ENCODE measurements around the gene IL4R. TPM values are rescaled to one million over a fixed set of nuclear protein-coding genes. Genes with fewer than 3 reads are reported as not detected.
"Not testable (repeated sequence)": the region's sequence is repeated elsewhere in the genome, so short reads cannot be mapped to it uniquely, and the experiment has no call there.

Gene IL4R
- total RNA-seq, 1 donor from 2014 or later: 45.7 TPM

DNA sequence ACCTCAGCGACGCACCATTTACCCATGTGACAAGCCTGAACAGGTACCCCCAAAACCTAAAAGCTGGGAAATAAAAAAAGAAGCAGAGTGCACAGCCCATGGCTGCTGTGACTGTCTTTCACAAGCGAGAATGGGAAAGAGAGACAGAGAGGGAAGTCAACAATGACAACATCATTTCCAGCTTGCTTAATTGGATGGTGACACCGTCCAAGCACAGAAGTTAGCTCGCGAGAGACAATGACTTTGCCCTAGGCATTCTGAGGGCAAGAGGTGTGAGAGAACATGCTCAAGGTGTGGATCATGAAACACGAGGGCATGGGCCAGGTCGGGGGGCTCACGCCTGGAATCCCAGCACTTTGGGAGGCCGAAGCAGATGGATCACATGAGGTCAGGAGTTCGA lies 25.9 kb upstream of the IL4R start:
- Mint-ChIP-seq H3K27ac (ENCODE audit: unreplicated experiment) (no peak overlapping the region), H3K36me3 (ENCODE audit: low read depth, unreplicated experiment) (no peaks in the 10 kb centered on the region), H3K4me3 (ENCODE audit: unreplicated experiment) (no peak overlapping the region), H3K9me3 (ENCODE audit: unreplicated experiment) (no peaks in the 10 kb centered on the region), H3K27me3 (ENCODE audit: unreplicated experiment) (peaks cover 7% of the 10 kb centered on the region), H3K4me1 (ENCODE audit: unreplicated experiment) (peaks cover 16% of the 10 kb centered on the region)
- no peak for DNase-seq (ENCODE audit: low spot score)
- TF ChIP-seq, protein P1, sequence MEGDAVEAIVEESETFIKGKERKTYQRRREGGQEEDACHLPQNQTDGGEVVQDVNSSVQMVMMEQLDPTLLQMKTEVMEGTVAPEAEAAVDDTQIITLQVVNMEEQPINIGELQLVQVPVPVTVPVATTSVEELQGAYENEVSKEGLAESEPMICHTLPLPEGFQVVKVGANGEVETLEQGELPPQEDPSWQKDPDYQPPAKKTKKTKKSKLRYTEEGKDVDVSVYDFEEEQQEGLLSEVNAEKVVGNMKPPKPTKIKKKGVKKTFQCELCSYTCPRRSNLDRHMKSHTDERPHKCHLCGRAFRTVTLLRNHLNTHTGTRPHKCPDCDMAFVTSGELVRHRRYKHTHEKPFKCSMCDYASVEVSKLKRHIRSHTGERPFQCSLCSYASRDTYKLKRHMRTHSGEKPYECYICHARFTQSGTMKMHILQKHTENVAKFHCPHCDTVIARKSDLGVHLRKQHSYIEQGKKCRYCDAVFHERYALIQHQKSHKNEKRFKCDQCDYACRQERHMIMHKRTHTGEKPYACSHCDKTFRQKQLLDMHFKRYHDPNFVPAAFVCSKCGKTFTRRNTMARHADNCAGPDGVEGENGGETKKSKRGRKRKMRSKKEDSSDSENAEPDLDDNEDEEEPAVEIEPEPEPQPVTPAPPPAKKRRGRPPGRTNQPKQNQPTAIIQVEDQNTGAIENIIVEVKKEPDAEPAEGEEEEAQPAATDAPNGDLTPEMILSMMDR (IDR thresholded peaks at IDR 0.05; ENCODE audit: unreplicated experiment): no peak

DNA sequence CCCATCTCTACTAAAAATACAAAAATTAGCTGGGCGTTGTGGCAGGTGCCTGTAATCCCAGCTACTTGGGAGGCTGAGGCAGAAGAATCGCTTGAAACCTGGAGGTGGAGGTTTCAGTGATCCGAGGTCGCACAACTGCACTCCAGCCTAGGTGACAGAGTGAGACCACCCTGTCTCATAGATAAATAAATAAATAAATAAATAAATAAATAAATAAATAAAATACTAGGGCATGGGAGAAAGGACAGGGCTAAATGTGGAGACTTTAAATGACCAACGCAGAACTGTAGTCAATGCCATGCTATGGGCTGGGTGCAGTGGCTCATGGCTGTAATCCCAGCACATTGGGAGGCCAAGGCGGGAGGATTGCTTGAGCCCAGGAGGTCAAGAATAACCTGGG lies 25.5 kb upstream of the IL4R start:
- peaks cover 16% of the 10 kb centered on the region for H3K4me1 Mint-ChIP-seq (ENCODE audit: unreplicated experiment)
- DNase-seq (ENCODE audit: low spot score); H3K4me3 Mint-ChIP-seq (ENCODE audit: unreplicated experiment); H3K27ac Mint-ChIP-seq (ENCODE audit: unreplicated experiment); H3K36me3 Mint-ChIP-seq (ENCODE audit: low read depth, unreplicated experiment); H3K27me3 Mint-ChIP-seq (ENCODE audit: unreplicated experiment); H3K9me3 Mint-ChIP-seq (ENCODE audit: unreplicated experiment): not testable (repeated sequence)

DNA sequence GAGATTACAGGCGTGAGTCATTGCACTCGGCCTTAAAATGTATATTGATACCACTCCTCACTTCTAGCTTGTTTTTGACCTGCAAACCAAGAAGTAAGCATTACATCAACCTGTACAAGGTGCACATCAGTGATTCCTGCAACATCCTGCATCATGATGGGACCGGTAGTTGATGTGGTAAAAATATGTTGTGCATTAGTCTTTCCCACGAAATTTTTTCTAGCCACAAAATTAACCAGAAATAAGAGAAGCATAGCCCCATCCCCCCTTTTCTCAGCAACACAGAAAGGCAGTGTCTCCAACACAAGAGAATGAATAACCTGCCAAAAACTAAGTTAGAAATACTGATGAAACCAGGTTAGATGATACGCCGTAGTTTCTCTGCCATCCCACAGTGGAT lies 24.1 kb upstream of the IL4R start:
- Mint-ChIP-seq H3K27me3 (ENCODE audit: unreplicated experiment) (peaks cover 7% of the 10 kb centered on the region), H3K36me3 (ENCODE audit: low read depth, unreplicated experiment) (no peaks in the 10 kb centered on the region), H3K27ac (ENCODE audit: unreplicated experiment) (no peak overlapping the region), H3K9me3 (ENCODE audit: unreplicated experiment) (no peaks in the 10 kb centered on the region), H3K4me1 (ENCODE audit: unreplicated experiment) (peaks cover 16% of the 10 kb centered on the region), H3K4me3 (ENCODE audit: unreplicated experiment) (no peak overlapping the region)
- DNase-seq (ENCODE audit: low spot score): no peak
- TF ChIP-seq, protein P1 (IDR thresholded peaks at IDR 0.05; ENCODE audit: unreplicated experiment): no peak

DNA sequence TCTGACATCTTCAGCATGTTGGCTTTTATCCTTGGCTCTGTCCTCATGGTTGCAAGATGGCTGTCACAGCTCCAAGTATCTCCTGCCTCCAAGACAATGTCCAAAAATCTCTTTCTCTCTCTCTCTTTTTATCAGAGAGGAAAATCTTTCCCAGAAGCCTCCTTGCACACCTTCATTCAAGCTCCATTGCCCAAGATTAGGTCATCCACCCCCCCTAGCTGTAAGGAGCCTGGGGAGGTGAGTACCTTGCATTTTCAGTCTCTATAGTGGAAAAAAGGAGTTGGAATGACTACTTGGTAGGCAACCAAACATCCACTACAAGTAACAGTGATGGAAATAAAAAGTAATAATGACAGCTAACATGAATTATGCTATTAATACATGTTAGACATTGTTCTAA lies 23.2 kb upstream of the IL4R start:
- Mint-ChIP-seq H3K4me1 (ENCODE audit: unreplicated experiment) (peaks cover 16% of the 10 kb centered on the region), H3K36me3 (ENCODE audit: low read depth, unreplicated experiment) (no peaks in the 10 kb centered on the region), H3K27me3 (ENCODE audit: unreplicated experiment) (peaks cover 7% of the 10 kb centered on the region), H3K9me3 (ENCODE audit: unreplicated experiment) (no peaks in the 10 kb centered on the region), H3K4me3 (ENCODE audit: unreplicated experiment) (no peak overlapping the region), H3K27ac (ENCODE audit: unreplicated experiment) (no peak overlapping the region)
- TF ChIP-seq, protein P1 (IDR thresholded peaks at IDR 0.05; ENCODE audit: unreplicated experiment): no peak
- no peak for DNase-seq (ENCODE audit: low spot score)

DNA sequence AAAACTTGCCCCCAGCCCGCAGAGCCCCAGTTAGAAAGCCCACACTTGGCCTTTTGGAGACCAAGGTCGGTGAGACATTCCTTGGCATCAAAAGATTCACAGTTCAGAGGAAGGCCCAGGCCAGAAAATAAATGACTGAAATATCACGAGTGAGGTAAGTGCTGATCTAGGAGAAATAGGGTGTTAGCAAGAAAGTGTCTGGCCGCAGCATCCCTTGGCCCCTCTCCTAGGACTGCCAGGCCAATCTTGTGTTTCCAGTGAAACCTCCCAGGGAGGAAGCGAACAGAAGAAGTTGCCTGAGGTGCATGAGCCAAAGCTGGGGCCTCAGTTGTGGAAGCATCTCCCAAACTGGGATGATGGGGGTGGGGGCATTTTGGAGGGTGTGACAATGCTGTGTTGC lies 22.7 kb upstream of the IL4R start:
- H3K4me1 Mint-ChIP-seq (ENCODE audit: unreplicated experiment): peaks cover 12% of the 10 kb centered on the region
- H3K36me3 Mint-ChIP-seq (ENCODE audit: low read depth, unreplicated experiment): no peaks in the 10 kb centered on the region
- no peak overlapping the region for H3K27ac Mint-ChIP-seq (ENCODE audit: unreplicated experiment)
- no peak overlapping the region for H3K4me3 Mint-ChIP-seq (ENCODE audit: unreplicated experiment)
- H3K9me3 Mint-ChIP-seq (ENCODE audit: unreplicated experiment): no peaks in the 10 kb centered on the region
- H3K27me3 Mint-ChIP-seq (ENCODE audit: unreplicated experiment): peaks cover 7% of the 10 kb centered on the region
- no peak for DNase-seq (ENCODE audit: low spot score)
- TF ChIP-seq, protein P1 (IDR thresholded peaks at IDR 0.05; ENCODE audit: unreplicated experiment): no peak
